Lower leg skin (tissue), 3 donors: ENCODE data around the gene SIGLEC15.

Experiments used
- CTCF ChIP-seq, 3 donors: fragments of 450-650 bp; IDR thresholded peaks; one replicate each; pipeline ENCODE4 v1.5.1; 2016; ENCODE audit warnings: antibody characterized with exemption in 3 of 3, mild to moderate bottlenecking in 3 of 3, moderate library complexity in 2 of 3
- POLR2A ChIP-seq, 2 donors: fragments of 450-650 bp; IDR thresholded peaks; one replicate each; pipeline ENCODE4 v1.6.1; 2016 to 2017; ENCODE audit warnings: antibody characterized with exemption in 2 of 2, mild to moderate bottlenecking in 1 of 2, moderate library complexity in 1 of 2

GRCh38 chr18:45806226-45806625, 19.2 kb upstream of the SIGLEC15 start:
- TF ChIP-seq CTCF (IDR thresholded peaks at IDR 0.05) (no peak), POLR2A (IDR thresholded peaks at IDR 0.05) (no peak)
